ENCODE data around the gene IL36A. TPM values are rescaled to one million over a fixed set of nuclear protein-coding genes. Genes with fewer than 3 reads are reported as not detected.

The IL36A gene
- total and polyA plus RNA-seq, 9 of the 15 experiments (the other 6 are each of a cell fraction or from before 2014, with no cell fraction given): not detected

- TF ChIP-seq MNT (conservative IDR thresholded peaks at IDR 0.05): peak in 1 of 2 experiments; percentile 63; a peak in 3 of 4 replicates
- peak; percentile 100 for TF ChIP-seq DPF2 (IDR thresholded peaks at IDR 0.05)
- TF ChIP-seq ZNF165 (CRISPR knock-in tag; IDR thresholded peaks at IDR 0.05; ENCODE audit: borderline replicate concordance): no peak
- TF ChIP-seq GTF2B (IDR thresholded peaks at IDR 0.05; ENCODE audit: extremely low read depth, insufficient read length): no peak
- peak; percentile 22; the same call in 1 of the 2 replicates for TF ChIP-seq ZZZ3 (IDR thresholded peaks at IDR 0.05)
- peak; percentile 98 for TF ChIP-seq BACH1 (tag; IDR thresholded peaks at IDR 0.05)
- TF ChIP-seq ASH1L (IDR thresholded peaks at IDR 0.05; ENCODE audit: borderline replicate concordance, low read depth, partially characterized antibody): no peak
- TF ChIP-seq ZNF445 (CRISPR knock-in tag; IDR thresholded peaks at IDR 0.05; ENCODE audit: low read depth): no peak
- TF ChIP-seq SRSF3 (IDR thresholded peaks at IDR 0.05; ENCODE audit: insufficient read depth, low read length): no peak
- TF ChIP-seq RB1 (IDR thresholded peaks at IDR 0.05; ENCODE audit: low read depth): no peak
- TF ChIP-seq MLX (CRISPR knock-in tag; conservative IDR thresholded peaks at IDR 0.05): no peak
- TF ChIP-seq POLR2G (IDR thresholded peaks at IDR 0.05; ENCODE audit: low read depth, low read length): no peak
- no peak for TF ChIP-seq NR3C1 (CRISPR knock-in tag; IDR thresholded peaks at IDR 0.05)
- TF ChIP-seq ZNF778 (CRISPR knock-in tag; IDR thresholded peaks at IDR 0.05): no peak
- TF ChIP-seq KDM1A (IDR thresholded peaks at IDR 0.05): peak; percentile 94
- TF ChIP-seq ZBTB49 (CRISPR knock-in tag; IDR thresholded peaks at IDR 0.05; ENCODE audit: borderline replicate concordance): no peak
- no peak for TF ChIP-seq ZNF398 (CRISPR knock-in tag; IDR thresholded peaks at IDR 0.05)
- 0 out of 2 replicates have a peak, but pooled peaks have one; percentile 45 for TF ChIP-seq JUNB (CRISPR knock-in tag; conservative IDR thresholded peaks at IDR 0.05)
- TF ChIP-seq RNF2 (IDR thresholded peaks at IDR 0.05): peak; percentile 93
- no peak for TF ChIP-seq SIRT6 (IDR thresholded peaks at IDR 0.05; ENCODE audit: low read depth, low read length)
- no peak for TF ChIP-seq ZFP36 (IDR thresholded peaks at IDR 0.05; ENCODE audit: low read depth, low read length, partially characterized antibody)
Measured at GRCh38 chr2:113012436-113013335, 7.4 kb downstream of the IL36A start (continued).
